C1 segment of cervical spinal cord (tissue), 14 donors: ENCODE measurements around the gene CFAP77.

Source experiments
- DNase-seq, 14 donors: peaks; one replicate each; lab custom pipeline; 2025; lab: John Stamatoyannopoulos, UW

CFAP77 gene

DNA sequence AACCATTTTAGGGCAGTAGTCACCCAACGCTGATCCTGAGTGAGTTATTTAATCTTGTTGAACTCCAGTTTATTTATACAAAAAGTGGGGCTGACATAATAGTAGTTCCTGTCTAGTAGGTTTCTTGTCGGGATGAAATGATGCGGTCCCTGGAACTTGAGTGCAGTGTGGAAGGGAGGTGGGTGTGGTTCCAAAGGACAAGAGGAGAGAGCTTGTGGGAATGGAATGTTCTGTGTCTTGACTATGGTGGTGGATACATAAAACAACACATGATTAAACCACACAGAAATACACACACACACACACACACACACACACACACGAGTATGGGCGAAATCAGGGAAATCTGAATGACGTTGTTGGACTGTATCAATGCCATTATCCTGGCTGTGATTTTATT, 106.3 kb downstream of the CFAP77 start:
- DNase-seq = no peak

DNA sequence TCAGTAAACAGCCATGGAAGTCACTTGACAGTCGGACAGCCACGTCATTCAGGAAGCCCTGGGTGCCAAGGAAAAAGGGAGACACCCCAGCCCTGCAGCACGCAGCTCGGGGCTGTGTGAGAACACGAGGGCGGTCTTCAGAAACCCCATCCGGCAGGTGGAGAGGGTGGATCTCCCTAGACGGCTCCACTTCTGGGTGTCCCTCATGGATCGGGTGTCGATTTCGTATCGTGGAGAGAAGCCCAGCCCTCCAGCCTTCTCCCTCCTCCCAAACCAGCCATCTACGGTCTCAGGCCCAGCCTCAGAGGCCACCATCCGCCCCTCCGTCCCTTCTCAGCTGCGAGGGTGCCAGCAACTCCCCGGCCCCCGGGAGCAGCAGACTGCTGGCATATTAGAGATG, 106.9 kb downstream of the CFAP77 start:
- no peak for DNase-seq

DNA sequence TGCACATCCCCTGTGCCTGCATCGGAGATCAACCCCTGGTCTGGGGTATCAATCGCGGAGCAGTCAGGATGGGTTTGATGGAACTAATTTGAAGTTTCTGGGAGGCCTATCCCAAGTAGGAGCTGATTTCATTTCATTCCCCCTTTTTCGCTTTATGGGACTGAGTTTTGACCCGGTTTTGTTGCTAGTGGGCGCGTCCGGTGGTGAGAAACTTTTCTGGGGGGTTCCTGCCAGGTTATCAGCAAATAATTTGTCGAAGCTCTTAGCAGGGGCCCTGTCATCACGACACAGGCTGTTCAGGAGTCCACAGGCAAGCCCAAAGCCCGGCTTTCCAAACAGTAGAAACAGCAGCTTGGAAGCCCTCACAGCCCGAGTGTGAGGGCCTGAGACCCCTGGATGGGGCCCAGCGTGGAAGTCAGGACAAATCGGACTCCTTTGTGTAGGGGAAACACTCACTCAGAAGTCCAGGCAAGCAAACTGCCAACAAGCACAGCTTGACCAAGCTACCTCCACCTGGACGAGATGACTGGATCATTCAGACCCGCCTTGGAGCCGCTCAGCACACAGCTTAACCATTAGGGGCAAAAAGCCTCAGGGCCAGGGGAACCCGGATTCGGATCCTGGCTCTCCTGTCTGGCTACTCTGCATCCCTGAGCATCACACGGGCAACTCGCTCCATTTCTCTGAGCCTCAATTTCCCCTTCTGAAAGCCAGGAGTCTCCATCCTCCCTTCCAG, 108.0 kb downstream of the CFAP77 start:
- DNase-seq = no peak

DNA sequence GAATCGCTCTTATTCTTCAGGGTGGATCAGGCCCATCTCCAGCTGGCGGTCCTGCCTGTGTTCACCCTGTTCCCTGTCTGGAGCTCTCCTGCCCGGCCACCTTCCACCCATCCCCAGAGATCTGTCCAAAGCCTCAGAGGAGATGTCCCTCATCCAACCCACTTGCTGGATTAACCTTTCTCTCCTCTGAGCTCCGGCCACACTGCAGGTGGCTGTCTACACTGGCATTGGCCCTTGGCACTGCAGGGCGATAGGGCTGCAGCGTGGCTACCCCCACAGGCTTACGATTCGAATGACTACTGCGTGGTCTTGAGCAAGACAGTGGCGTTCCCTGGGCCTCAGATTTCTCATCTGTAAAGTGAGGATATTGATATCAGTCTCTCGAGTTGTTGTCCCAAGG, 108.6 kb downstream of the CFAP77 start:
- DNase-seq = no peak

DNA sequence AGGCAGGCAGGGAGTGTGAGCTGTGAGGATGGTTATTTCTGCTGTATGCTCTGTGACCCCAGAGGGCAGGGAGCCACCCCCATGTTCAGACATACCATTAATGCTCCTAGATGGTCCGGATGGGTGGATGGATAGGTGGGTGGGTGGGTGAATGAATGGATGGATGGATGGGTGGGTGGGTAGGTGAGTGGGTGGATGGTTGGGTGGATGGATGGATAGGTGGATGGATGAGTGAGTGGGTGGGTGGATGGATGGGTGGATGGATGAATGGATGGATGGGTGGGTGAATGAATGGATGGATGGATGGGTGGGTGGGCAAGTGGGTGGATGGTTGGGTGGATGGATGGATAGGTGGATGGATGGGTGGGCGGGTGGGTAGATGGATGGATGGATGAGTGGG, 109.0 kb downstream of the CFAP77 start:
- DNase-seq = no peak

DNA sequence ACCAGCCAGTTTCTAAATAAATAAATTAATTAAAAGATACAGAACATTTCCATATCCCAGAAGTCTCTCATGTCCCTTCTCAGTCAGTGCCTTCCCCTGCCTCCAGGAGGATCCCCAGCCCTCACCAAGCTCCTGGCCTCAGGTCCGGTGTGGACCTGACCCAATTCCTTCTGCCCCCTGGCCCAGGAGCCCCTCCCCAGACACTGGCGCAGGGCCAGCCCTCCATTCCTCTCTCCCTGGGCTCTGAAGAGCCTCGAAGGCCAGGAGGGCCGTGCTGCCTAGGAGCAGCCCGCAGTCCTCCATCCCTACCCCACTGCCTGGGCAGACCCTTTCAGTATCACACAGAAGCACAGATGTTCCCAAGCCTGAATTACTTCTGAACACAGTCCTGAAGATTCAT, 110.6 kb downstream of the CFAP77 start:
- DNase-seq = no peak

DNA sequence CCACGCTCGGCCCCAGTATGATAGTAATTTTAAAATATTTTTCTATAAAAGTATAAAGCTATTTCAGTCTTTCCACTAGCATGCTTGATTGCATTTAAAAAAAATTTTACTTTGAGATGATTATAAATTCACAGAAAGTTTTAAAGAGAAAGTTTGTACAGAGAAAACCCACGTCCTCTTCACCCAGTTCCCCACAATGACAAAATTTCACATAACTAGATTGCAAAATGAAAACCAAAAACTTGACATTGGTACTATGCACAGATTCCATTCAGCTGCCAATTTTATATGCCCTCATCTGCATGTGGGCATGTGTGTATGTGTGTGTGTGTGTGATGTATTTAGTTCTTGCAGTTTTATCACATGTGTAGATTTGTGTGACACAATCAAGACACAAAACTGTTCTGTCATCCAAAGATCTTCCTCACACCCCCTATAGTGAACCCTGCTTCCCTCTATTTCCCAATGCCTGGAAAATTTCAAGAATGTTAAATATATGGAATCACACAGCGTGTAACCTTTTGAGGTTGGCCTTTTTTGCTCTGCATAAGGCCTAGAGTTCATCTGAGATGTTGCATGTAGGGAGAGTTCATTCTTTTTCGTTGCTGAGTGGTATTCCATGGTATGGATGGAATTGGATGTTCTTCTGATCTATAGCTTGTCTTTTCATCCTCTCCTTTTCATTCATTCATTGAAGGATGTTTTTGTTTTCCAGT, 115.5 kb downstream of the CFAP77 start:
- DNase-seq = no peak

DNA sequence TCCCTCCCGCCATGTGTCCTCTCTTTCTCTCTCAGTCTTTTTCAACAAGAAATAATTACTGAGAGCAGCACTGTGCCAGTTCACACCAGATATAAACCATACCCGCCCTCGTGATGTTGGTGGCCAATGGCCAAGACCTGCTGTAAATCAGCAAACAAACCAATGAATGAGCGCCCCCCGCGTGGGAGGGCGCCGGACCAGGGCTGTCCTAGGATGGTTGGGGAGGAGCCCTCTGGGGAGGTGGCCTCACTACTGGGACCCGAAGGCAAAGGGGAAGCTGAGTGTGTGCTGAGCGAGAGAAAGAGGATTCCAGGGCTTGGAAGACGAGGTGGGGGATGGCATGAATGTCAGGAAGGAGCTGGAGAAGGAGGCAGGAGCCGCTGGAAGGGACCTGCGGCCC, 121.2 kb downstream of the CFAP77 start:
- no peak for DNase-seq

DNA sequence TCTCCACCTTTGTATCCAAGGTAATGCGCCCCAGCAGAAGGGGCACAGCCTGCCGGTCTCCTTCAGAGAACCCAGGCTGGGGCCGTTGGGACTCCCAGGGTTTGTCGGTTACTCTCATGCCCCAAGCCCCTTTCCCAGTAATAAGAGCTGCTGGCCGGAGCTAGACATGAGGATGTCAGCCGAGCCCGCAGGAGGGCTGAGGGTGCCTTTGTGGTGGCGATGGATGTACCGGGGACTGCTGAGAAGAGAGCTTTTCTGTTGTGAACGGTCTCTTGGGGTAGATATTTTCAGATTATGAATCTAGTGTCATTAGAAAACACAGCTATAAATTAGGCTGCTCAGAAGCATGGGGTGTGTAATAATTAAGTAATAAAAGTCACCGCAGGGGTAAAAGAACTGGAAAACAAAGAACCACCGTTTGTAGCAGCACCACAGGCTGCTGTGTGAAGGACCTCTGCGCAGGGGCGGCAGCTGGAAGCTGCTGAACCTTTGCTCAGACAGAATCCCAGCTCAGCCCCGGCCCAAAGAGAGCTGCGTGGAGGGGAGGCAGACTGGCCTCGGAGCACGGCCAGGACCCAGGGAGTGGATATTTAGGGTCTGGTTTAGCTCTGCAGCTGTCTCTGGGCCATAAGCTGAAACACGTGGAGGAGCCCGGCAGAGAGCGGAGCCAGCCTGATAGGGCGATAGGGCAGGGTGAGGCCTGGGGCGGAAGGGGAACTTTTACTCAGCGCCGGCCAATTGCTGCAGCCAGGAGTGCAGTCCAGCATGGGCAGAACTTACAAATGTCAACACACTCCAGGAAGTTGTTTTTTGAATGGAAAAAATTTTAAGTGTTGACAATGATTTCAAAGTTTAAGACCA, 121.9 kb downstream of the CFAP77 start:
- no peak for DNase-seq

DNA sequence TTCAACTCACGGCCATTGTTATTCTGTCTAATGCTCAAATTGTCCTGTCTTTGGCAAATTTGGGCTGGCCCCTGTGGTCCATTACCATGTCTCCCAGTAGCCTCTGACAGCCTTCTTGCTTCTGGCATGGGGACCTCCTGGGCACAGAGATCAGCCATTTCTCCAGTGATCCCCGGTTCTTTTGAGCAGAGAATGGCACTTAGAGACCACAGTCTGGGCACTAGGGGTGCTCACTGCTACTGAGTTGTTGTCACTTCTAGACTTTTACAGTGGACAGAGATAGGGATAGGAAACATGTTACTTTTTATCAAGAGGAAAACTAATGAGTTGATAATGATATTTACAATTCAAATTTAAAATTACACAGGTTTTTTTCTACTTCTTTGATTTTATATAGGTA, 124.8 kb downstream of the CFAP77 start:
- DNase-seq = no peak

DNA sequence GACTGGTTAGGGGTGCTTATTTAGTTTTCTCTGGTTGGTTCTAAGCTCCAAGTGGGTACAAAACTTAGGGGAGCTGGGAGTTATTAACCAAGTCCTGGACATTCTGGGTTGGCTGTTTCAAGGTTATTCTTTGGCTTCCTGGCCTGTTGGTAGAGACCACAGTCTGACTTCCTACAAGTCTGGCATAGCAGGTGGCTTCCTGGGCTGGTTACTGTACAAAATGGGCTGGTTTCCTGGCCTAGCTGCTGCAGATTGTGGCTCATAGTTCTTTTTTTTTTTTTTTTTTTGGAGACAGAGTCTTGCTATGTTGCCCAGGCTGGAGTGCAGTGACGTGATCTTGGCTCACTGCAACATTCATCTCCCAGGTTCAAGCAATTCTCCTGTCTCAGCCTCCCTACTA, 126.1 kb downstream of the CFAP77 start:
- no peak for DNase-seq

DNA sequence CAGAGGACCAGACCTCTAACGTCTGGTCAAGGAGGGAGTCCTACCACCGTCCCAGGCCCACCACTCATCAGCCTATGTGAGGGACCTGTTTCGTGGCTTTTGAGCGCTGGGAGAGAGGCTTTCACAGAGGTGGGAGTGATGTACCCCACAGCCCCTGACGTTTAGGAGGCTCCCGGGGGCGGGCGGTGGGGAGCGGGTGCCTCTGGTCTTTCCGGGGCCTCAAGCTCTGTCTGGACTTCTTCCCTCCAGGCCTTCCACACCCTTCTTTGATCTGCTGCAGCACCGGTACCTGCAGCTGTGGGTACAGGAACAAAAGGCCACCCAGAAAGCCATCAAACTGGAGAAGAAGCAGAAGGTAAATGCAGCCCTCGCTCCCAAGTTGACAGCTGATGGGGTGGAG, 127.3 kb downstream of the CFAP77 start:
- no peak for DNase-seq

DNA sequence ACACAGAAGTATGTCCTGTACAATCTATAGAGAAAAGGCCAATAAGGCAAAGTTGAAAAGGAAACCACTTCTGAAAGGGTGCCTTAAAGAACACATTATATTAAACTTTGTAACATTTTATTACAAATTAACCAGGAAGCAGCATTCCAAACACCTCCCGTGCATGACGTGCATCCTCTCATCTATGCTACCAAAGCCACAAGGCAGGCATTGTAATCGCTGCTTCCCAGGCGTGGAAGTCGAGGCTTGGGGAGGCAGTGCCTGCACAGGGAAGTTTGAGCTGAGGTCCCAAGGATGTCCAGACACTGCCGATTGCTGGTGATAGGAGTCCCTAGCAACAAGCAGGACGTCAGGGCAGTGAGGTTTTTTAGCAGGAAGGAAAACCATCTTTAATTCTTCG, 128.1 kb downstream of the CFAP77 start:
- DNase-seq = no peak

DNA sequence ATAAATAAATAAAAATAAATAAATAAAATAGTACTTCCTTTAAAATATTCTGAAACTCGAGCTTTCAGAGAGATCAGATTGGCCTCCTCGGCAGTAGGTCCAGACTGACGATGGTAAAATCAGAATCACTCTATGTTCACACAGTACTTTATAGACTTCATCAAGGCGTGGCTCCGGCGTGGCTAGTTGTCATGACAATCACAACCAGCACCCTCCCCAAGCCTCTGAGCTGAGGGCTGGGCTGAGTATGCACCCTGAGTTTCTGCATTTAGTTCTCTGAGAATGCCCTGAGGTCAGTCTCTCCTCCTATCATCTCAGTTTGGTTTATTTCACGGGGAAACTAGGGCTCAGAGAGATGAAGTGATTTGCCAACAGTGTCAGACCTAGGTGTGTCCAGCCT, 129.1 kb downstream of the CFAP77 start:
- no peak for DNase-seq

DNA sequence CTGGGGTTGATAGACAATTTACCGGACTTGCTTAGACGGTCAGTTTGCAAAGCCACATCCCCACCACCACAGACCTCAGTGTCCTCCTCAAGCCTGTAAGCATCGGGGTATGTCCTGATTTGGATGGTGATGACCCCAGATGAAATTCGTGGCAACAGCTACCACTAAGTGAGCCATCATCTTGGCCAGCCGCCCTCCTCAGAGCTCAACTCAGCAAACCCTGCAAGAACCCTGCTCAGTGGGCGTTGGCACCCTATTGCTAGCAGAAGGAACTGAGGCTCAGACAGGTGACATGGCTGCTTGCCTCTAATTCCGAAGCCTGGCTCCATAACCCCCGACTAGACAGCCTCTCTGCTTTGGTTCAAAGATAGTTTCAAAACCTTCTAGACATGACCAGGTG, 131.0 kb downstream of the CFAP77 start:
- no peak for DNase-seq

DNA sequence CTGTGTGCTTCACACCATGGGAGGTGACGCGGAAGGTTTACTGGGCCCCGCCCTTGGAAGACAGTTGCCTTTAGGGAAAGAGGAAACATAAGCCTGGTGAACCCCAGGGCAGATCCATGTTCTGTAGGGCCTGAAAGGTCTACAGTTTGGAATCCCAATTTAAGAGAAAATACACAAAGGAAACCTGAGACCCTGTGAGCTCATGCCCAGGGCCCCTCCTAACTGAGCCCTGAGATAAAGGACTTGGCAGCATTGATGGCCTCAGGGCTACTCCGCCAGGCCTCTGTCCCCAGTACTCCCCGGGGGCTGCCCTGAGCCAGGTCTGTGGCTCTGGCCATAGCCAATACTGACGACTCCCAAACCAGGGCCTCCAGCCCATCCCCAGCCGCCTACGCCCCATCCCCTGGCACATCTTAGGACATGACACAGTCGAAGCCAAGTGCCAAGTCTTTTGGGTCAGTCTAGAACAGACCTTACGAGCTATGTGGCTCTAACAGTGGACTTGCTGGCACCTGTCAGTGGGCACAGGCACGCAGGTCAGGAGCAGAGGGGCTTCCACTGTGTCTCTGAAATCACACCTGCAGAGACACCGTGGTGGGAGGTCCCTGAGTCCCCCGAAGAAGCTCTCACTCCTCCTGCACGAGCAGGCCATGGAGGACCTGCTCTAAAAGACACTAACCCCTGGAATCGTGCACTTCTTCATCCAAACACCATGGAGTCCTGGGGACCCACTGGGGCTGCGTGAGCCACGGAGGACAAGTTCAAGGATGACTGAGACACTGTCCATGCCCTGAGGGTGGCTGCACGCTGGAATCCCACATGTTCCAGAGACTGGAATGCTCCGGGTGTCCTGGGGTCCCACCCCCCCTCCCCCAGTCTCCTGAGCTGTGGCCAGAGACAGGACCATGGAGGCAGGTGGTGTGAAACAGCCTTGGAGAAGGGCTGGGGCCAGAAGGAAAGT, 132.1 kb downstream of the CFAP77 start:
- DNase-seq = no peak

DNA sequence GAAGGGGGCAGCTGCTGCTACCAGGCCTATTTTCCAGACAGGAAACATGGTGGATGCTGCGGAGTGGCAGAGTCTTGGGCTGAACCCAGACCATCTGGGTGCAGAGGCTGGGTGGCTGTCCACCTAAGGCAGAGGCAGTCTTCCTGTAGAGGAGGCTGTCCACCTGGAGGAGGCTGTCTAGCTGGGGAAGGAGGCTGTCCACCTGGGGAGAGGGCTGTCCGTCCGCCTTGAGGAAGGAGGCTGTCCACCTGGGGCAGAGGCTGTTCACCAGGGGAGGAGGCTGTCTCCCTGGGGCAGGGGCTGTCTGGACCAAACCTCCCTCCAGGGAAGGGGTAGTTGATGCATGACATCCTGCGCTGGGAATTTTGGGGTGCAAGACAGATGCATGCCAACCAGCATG, 133.2 kb downstream of the CFAP77 start:
- no peak for DNase-seq

DNA sequence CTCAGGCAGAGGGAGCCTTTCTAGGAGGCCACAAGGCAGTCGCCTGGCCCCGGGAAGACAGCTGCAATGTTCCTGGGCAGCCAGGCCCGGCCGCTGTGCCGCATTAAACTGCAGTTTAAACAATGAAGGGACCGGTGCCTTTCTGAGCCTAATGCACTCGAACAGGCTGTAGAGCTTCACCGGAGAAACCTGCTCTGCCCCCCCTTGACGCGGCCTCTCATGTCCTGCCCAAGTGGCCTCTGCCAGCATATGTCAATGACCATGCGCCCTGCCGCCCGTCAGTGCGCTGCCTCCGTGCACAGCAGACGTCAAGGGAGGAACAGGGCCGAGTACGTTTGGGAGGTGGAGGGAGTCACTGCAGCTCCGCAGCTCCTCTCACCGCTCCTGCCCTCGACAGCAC, 133.9 kb downstream of the CFAP77 start:
- DNase-seq = peak in 1 of 14 donors; percentile 55

DNA sequence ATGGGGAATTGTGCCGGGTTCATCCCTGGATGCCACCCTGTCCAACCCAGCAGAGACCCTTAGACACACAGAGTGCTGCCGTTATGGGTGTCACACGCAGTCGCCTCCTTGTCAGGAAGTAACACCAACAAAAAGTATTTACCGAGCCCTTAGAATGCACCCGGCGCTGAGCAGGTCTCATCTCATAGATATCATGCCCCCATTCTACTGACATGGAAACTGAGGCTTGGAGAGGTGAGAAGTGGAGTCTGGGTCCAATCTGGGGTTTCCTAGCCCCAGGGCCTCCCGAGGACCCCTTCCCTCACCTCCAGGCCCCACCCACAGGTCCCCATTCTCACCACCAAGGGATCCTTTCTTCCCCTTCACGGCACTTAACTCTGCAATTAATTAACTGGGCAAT, 135.6 kb downstream of the CFAP77 start:
- DNase-seq = no peak

DNA sequence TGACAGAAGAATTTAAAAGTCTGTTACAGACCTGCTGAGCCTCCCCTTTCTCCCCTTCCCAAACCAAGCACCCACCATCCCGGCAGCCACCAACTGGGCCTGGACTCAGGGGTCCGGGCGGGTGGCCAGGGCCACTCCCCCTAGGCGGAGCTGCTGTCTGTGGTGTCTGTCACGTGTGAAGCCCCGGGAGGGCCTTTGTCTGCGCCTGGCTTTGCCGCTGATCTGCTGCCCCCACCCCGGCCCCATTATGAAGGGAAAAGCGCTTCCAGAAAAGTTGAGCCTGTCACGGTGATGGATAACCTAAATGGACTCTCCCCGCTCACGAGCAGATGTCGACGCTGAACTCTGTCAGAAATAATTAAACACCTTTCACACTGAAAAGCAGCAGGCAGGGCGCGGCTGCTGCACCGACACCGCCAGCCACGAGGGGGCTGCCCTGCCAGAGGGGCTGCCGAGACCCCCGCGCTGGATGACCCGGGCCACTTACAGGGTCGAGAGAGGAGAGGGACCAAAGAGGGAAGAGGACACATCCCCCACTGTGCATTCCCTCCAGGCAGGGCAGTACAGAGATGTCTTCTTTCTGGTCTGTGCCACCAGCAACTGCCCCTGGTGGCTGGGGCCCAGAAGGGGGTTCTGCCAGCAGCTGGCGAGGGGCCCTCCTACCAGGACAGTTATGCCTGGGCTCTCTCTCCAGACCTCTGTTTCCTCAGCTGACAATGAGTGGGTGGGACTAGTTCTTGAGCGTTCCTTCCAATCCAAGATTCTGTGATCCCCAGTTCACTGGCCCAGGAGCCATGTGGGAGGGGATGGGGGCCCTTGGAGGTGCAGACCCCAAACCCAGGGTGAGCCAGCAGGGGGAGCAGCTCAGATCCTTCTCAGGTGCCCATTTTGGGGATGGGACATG, 136.4 kb downstream of the CFAP77 start:
- DNase-seq = peak in 4 of 14 donors; percentile 2 to 22 (median 11)
